GM12801 (cell line): ENCODE measurements around the gene TRMT10A.

Experiments used
- TF ChIP-seq, protein P1 (sequence below): IDR thresholded peaks from one replicate; pipeline ENCODE4 v1.5.1; 2011; ENCODE audit warnings: control low read depth; ENCODE audit not compliant: insufficient read length; ENCODE audit errors: extremely low read depth

TRMT10A gene

DNA sequence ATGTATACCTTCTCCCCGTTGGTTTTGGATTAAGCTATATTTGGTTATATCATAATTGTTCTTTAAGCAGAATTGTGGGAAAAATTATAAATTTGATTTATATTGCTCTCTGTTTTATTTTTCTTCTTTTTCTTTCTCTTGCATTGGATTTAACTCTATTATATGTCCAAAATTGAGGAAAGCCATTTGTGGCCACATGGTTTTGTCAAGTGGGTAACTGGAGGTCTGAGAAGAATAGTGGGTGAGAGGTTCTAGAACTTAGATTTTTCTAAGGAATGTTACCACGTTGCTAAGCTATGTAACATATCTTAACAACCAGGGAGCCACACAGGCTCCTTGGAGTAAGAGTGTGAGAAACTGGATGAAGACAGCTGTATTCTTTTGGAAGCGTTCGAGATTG lies 53.1 kb downstream of the TRMT10A start, which contains the start of gene C4orf17:
C4orf17 (plus strand) TSS at position 301 of the 400 bp plus-strand sequence. CDS start 2,061 bp downstream, outside the sequence.
- TF ChIP-seq, protein P1, sequence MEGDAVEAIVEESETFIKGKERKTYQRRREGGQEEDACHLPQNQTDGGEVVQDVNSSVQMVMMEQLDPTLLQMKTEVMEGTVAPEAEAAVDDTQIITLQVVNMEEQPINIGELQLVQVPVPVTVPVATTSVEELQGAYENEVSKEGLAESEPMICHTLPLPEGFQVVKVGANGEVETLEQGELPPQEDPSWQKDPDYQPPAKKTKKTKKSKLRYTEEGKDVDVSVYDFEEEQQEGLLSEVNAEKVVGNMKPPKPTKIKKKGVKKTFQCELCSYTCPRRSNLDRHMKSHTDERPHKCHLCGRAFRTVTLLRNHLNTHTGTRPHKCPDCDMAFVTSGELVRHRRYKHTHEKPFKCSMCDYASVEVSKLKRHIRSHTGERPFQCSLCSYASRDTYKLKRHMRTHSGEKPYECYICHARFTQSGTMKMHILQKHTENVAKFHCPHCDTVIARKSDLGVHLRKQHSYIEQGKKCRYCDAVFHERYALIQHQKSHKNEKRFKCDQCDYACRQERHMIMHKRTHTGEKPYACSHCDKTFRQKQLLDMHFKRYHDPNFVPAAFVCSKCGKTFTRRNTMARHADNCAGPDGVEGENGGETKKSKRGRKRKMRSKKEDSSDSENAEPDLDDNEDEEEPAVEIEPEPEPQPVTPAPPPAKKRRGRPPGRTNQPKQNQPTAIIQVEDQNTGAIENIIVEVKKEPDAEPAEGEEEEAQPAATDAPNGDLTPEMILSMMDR = no peak

DNA sequence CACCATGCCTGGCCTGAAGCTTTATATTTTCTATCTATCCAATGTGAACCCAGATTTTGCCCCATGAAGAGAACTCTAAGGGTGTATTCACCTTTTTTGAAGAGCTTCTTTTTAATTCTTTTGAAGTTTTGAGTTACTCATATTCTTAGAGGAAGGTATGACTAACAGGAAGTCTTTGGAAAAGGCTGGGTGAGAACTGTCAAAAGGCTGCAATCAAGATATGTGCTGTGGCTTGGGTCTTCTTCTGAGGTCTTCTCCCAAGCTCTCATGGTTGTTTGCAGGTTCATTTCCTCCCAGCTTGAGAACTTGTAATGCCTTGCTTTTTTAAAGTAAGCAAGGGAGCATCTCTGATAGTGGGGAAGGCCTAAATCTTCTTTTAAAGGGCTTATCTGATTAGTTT lies 56.1 kb downstream of the TRMT10A start:
- TF ChIP-seq, protein P1 = no peak

GRCh38 chr4:99507349-99507748 lies 56.5 kb downstream of the TRMT10A start:
- TF ChIP-seq, protein P1 = no peak

- TF ChIP-seq, protein P1 = no peak
Measured at GRCh38 chr4:99506781-99507180, 57.1 kb downstream of the TRMT10A start.

DNA sequence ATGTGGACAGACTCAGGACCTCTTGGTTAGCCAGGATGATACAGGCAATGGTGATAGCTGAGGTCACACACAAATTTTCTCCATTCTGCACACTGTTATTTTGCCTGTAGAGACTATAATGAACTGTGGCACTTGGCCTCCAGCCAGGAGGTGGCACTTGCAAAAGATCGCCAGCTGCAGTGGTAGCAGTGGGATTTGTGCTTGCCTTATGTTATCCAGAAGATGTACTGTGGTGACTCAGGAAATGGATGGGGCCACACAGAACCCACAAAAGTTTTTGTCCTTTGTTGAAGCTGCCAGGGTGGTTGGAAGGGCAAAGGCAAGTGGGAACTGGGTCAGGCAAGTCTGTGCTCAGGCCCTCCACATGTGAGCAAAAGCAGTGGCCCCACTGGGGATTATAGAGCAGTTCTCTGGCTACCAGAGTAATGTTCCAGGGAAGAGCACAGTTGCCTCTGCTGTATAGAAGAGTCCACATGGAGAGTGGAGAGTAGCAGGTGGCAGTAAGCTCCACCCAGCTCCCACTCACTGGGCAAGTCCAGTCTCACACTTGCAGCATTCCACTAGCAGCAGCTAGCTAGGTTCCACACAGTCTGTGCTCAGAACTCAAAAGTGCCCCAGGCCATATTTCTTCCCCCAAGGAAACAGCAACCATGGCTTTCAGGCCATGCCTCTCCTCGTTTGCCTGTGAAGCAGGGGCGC lies 58.9 kb downstream of the TRMT10A start:
- TF ChIP-seq, protein P1 = no peak
